Kidney capillary endothelial cell (primary cell): ENCODE data around the gene MAN2A1.
A peak's percentile ranks its signal among the peaks of the same experiment; 100 is the strongest.

Experiments used
- DNase-seq: peaks from one replicate; pipeline ENCODE4 v3.0.0-alpha.2; 2018; ENCODE audit warnings: low spot score

Gene MAN2A1

GRCh38 chr5:109689740-109690241 lies at the start of gene MAN2A1:
Gene MAN2A1 (plus strand): TSS chr5:109689927. CDS start chr5:109690418, 491 bp downstream.
- DNase-seq = peak; percentile 46

DNA sequence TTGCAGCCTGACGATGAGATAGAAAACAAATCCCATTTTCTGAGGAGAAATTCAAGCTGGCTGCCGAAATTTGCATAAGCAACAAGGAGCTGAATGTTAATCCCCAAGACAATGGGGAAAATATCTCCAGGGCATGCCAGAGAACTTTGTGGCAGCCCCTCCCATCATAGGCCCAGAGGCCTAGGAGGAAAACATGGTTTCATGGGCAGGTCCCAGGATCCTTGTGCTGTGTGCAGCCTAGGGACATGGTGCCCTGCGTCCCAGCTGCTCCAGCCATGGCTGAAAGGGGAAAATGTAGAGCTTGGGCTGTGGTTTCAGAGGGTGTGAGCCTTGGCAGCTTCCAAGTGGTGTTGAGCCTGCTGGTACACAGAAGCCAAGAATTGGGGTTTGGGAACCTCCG lies 48.8 kb upstream of the MAN2A1 start:
- DNase-seq = no peak

DNA sequence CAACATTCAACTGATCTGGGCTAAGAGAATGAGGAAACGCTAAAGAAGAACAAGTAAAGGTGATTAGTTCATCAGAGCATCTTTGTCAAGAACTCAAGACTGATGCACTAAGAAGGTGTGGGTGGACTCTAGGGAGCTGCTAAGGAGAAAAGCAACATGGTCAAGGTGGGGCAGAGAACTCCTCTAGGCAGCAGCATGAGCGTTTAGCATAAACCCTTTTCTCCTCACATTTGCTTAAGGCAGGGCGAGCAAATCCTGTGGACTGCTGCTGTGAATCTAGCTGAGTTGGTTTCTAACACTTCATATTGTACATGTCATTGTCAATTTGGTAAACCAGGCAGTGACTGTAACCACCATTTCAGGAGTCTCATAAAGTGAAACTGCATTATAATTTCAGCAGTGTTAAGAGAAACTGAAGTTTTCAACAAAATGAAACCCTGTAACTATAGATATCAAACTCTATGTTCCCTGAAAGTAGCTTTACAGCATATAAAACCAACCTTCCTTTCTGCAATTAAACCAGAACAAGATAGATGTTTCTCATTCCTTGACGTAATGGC lies 45.9 kb upstream of the MAN2A1 start:
- DNase-seq = no peak

DNA sequence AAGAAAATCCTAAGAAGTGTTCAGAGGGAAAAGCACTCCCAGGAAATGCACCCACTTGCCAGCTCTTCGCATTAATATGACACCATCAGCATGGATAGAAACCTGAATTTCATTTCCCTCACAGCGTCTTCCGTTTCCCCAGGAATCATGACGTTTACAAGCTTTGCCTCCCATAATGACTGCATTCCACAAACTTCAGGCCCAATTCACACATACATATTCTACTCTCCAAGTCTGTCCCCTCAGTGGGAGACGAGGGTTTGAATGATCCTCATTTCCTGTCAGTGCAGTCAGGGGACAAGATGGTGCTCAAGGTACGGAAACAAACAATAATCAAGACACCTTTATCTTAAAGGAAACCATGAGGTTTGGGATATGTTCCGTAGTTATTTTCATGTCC lies 44.9 kb upstream of the MAN2A1 start:
- no peak for DNase-seq

- no peak for DNase-seq
Measured at GRCh38 chr5:109645707-109646192, 44.0 kb upstream of the MAN2A1 start.

DNA sequence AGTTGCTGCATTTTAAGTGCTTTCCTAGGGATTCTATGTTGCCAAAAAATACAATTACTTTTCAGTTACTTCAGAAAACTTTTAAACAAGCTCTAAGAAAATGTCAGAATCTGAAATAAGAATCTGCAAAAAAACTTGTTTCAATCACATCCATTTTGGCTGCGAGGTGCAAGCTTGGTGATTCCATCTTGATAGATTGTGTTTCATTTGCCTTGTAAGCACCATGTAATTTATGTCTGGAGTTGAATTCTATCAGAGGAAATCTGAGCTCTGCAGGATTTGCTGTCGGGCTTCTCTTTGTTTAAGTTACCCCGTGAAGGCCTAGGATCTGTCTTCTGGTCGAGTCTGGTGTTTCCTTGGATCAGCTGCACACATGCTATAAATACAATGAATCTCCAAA lies 40.4 kb upstream of the MAN2A1 start:
- no peak for DNase-seq

- DNase-seq = no peak
Measured at GRCh38 chr5:109650493-109650892, 39.2 kb upstream of the MAN2A1 start.

GRCh38 chr5:109652096-109652495 lies 37.6 kb upstream of the MAN2A1 start:
- DNase-seq = no peak

DNA sequence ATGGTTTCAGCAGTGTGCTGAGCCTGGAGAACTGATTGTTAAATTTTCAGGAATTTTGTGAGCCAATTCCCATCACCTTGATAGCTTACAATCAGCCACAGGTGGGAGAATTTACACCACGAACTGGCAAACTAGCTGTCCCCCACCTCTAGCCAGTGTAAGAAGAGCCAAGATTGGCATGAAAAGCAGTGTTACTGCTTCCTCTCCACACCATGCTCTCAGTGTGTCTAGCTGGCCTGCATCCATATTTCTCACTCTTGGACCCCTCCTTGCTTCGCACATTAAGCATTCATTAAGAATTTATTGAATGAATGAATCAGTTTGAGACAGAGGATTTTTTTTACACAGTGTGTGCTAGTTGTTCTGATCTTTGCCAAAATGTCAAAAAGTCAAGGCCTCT lies 36.7 kb upstream of the MAN2A1 start:
- DNase-seq = no peak

DNA sequence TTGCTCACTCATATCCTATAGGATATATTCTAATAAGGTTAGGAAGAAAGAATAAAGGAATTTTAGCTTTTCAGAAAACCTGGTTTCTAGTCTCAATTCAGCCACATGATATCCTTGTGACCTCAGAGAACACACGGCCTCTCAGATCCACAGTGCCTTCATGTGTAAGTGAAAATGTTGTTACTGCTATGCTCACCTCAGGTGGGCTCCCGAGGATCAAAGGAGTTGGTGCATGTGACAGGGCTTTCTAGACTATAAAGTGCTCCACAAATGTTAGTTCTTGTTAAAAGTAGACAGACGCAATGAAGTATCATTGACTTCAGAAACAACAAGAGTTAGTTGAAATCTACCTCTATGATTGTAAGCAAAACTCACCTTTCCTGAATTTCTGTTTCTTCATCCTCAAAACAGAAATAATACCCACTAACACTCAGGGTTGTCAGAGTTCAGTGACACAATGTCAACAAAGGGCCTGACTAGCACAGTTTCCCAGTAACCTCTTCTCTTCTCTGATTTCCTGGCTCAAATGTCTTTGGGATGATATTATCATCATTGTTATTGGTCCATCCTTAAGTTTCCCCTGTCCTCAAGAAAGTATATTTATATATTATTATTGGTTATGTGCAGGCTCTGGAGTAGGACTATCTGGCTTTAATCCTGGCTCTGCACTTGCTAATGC lies 36.0 kb upstream of the MAN2A1 start:
- DNase-seq = no peak

GRCh38 chr5:109654455-109654854 lies 35.3 kb upstream of the MAN2A1 start:
- no peak for DNase-seq

DNA sequence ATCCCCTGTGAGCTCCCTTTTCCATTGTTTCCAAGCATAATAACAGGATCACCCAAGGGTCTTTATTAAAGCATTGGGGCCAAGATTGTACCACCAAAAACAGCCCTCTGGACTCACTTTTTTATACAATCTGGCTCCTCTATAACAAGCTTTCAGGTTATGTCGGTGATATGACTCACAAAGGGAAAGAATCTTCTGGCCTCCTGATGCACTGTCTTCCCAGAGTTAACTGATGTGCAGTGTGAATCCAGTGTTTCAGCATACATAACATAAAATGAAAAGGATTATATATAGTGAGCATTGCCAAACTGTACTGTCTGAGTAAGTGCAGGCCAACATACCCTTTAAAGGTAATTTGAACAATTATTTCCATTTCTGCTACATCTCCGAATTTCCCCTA lies 33.9 kb upstream of the MAN2A1 start:
- no peak for DNase-seq

DNA sequence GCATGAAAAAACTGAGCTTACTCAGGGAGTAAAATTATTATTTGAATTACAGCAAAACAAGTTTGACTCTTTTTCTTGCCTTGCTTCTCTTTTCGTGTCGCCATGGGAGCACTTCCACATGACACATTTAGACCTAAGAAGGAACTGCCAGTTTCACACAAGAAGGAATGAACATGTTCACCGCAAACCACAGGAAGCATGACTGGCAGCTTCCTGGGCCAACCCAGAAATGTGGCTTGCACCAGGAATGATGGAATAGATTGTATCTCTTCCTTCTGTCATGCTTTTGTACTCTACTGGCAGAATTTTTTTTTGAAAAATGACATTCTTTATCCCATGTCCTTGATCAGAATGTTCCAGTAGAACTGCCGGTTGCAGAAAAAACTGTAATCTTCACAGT lies 32.9 kb upstream of the MAN2A1 start:
- DNase-seq = peak; percentile 71

GRCh38 chr5:109659901-109660300 lies 29.8 kb upstream of the MAN2A1 start:
- DNase-seq = no peak

GRCh38 chr5:109660301-109660700 lies 29.4 kb upstream of the MAN2A1 start:
- DNase-seq = no peak

- no peak for DNase-seq
Measured at GRCh38 chr5:109668237-109668636, 21.5 kb upstream of the MAN2A1 start.

DNA sequence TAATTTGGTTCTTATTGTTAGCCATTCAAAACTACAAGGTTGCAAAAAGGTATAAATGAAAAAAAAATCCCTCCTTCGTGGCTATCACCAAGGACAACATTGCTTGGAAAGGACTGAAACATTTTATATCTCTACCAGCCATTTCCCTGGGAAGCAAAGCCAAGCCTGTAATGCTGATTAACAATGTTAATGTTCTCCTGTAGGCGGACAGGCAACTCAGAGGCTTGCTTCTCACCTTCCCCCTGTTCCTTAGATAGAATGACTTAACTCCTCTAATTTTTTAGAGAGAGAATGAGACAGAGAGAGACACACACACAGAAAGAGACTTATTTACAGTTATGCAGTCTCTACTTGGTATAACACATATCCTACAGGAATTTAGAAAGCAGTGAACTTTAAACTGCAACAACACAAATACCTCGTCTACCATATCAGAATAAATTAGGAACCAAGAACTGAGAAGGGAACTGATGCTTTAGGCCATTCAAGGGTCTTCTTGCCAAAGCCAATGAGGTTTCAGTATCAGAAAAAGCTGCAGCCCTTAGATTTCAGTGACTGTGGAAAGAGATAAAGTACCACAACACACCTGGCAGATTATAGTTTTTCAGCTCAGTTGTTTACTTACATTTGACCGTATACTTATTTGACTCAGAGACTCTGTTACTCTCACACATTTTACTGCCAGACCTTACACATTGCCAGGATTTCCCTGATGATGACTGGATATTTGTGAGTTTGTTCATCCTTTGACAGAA lies 20.9 kb upstream of the MAN2A1 start:
- DNase-seq = no peak

- no peak for DNase-seq
Measured at GRCh38 chr5:109669991-109670706, 19.6 kb upstream of the MAN2A1 start.

DNA sequence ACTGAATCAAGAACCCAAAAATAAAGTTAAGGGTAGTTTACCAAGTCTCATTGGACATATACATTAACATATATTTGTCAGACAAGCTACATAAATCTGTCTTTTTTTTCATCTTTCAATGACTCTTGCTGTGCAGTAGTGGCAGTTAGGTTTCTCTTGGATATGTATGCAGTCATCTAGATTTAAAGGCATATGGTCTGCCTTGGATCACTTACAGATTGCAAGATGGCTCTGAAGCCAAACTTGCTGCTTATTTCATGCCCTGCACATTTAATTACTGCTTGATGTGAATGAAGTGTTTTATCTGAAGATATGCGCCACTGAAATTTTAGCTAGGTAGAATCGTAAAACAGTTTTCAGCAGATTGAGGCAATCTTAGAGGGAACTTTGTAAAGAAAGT lies 18.6 kb upstream of the MAN2A1 start:
- DNase-seq = no peak

GRCh38 chr5:109674596-109674995 lies 15.1 kb upstream of the MAN2A1 start:
- DNase-seq = no peak

- DNase-seq = no peak
Measured at GRCh38 chr5:109676920-109677319, 12.8 kb upstream of the MAN2A1 start.

- DNase-seq = no peak
Measured at GRCh38 chr5:109678447-109678846, 11.3 kb upstream of the MAN2A1 start.
